Measurements from ENCODE around the gene SHC4.
A peak's percentile ranks its signal among the peaks of the same experiment; 100 is the strongest.
"Not testable (repeated sequence)": the region's sequence is repeated elsewhere in the genome, so short reads cannot be mapped to it uniquely, and the experiment has no call there.

SHC4 gene

GRCh38 chr15:48935236-48935635 lies 28.5 kb downstream of the SHC4 start:
- DNase-seq (ENCODE audit: low read depth, low spot score), result no peak
- H3K4me3 ChIP-seq (ENCODE audit: low read length), result no peak overlapping the region

GRCh38 chr15:48930735-48931134 lies 33.0 kb downstream of the SHC4 start:
- no peak for DNase-seq (ENCODE audit: low read depth, low spot score)
- no peak overlapping the region for H3K4me3 ChIP-seq (ENCODE audit: low read length)

- no peak for DNase-seq (ENCODE audit: low read depth, low spot score)
- H3K4me3 ChIP-seq (ENCODE audit: low read length), result no peak overlapping the region
These were observed 34.1 kb downstream of the SHC4 start for GRCh38 chr15:48929661-48930060.

GRCh38 chr15:48928877-48929538 lies 34.7 kb downstream of the SHC4 start:
- H3K4me3 ChIP-seq (ENCODE audit: low read length), result no peak overlapping the region
- no peak for DNase-seq (ENCODE audit: low read depth, low spot score)

GRCh38 chr15:48925714-48926223 lies 38.0 kb downstream of the SHC4 start:
- DNase-seq (ENCODE audit: low read depth, low spot score), result no peak
- no peak overlapping the region for H3K4me3 ChIP-seq (ENCODE audit: low read length)

GRCh38 chr15:48924528-48925393 lies 39.0 kb downstream of the SHC4 start:
- DNase-seq (ENCODE audit: low read depth, low spot score), result peak; percentile 37
- H3K4me3 ChIP-seq (ENCODE audit: low read length), result no peak overlapping the region

- H3K4me3 ChIP-seq (ENCODE audit: low read length), result no peak overlapping the region
- DNase-seq (ENCODE audit: low read depth, low spot score), result no peak
These were observed 41.7 kb downstream of the SHC4 start for GRCh38 chr15:48922046-48922445.

GRCh38 chr15:48916721-48917120 lies 47.0 kb downstream of the SHC4 start:
- no peak overlapping the region for H3K4me3 ChIP-seq (ENCODE audit: low read length)
- no peak for DNase-seq (ENCODE audit: low read depth, low spot score)

- no peak overlapping the region for H3K4me3 ChIP-seq (ENCODE audit: low read length)
- no peak for DNase-seq (ENCODE audit: low read depth, low spot score)
These were observed 47.9 kb downstream of the SHC4 start for GRCh38 chr15:48915861-48916260.

- no peak overlapping the region for H3K4me3 ChIP-seq (ENCODE audit: low read length)
- peak; percentile 38 for DNase-seq (ENCODE audit: low read depth, low spot score)
These were observed 49.0 kb downstream of the SHC4 start for GRCh38 chr15:48914717-48915116.

GRCh38 chr15:48913141-48913540 lies 50.6 kb downstream of the SHC4 start:
- peak; percentile 49 for DNase-seq (ENCODE audit: low read depth, low spot score)
- H3K4me3 ChIP-seq (ENCODE audit: low read length), result no peak overlapping the region

GRCh38 chr15:48910554-48910953 lies 53.2 kb downstream of the SHC4 start:
- not testable (repeated sequence) for H3K4me3 ChIP-seq (ENCODE audit: low read length); DNase-seq (ENCODE audit: low read depth, low spot score)

GRCh38 chr15:48909313-48909712 lies 54.4 kb downstream of the SHC4 start:
- not testable (repeated sequence) for DNase-seq (ENCODE audit: low read depth, low spot score); H3K4me3 ChIP-seq (ENCODE audit: low read length)

GRCh38 chr15:48905847-48906246 lies 57.9 kb downstream of the SHC4 start:
- no peak overlapping the region for H3K4me3 ChIP-seq (ENCODE audit: low read length)
- DNase-seq (ENCODE audit: low read depth, low spot score), result no peak

- no peak for DNase-seq (ENCODE audit: low read depth, low spot score)
- no peak overlapping the region for H3K4me3 ChIP-seq (ENCODE audit: low read length)
These were observed 58.5 kb downstream of the SHC4 start for GRCh38 chr15:48905216-48905615.

- no peak for DNase-seq (ENCODE audit: low read depth, low spot score)
- no peak overlapping the region for H3K4me3 ChIP-seq (ENCODE audit: low read length)
These were observed 59.0 kb downstream of the SHC4 start for GRCh38 chr15:48904758-48905157.

- H3K4me3 ChIP-seq (ENCODE audit: low read length), result no peak overlapping the region
- no peak for DNase-seq (ENCODE audit: low read depth, low spot score)
These were observed 63.9 kb downstream of the SHC4 start for GRCh38 chr15:48899793-48900192.

GRCh38 chr15:48898446-48898845 lies 65.3 kb downstream of the SHC4 start:
- DNase-seq (ENCODE audit: low read depth, low spot score), result no peak
- no peak overlapping the region for H3K4me3 ChIP-seq (ENCODE audit: low read length)

GRCh38 chr15:48898032-48898431 lies 65.7 kb downstream of the SHC4 start:
- no peak for DNase-seq (ENCODE audit: low read depth, low spot score)
- H3K4me3 ChIP-seq (ENCODE audit: low read length), result no peak overlapping the region

All from Jurkat, Clone E6-1 (cell line).